GM21529 (cell line): ENCODE measurements around the gene SLC34A1.

Source experiments
- ATAC-seq: cut with Tn5 transposase; IDR thresholded peaks from one replicate; pipeline ENCODE4 v1.9.1; 2021; ENCODE audit not compliant: unreplicated experiment

SLC34A1 gene

DNA sequence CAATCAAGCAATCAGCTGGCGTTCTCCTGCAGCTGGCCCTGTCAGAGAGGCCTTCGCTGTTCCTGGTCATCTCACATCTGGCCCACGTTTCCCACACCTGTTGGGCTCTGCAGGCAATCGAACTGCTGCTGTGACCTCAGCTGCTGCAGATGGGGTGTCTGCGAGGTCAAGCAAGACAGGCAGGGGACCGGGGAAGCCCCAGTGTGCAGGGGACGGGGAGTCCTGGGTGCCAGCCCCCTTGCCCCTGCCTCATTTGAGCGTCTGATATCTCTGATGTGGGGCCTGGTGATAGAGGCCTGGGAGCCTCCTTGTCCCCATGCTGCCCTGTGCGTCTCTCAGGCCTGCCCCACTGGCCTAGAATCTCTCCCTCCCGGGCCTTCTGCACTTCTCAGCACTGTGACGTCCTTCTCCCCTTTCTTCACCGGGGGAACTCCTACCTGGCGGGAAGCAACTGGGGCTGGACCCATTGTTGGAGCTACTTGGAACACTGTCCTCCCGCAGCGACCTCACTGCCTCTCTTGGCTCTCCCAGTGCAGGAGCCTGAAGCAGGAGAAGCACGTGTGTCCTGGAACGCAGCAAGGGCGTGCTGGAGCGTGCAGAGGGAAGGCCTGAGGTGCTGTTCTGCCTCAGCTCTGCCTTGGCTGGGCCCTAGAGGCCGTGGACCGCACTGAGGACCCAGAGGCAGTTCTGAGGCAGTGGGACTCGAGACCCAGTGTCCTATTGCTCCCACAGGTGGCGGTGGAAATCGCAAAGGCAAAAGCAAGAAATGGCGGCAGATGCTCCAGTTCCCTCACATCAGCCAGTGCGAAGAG, 46.1 kb downstream of the SLC34A1 start:
- ATAC-seq, result no peak

DNA sequence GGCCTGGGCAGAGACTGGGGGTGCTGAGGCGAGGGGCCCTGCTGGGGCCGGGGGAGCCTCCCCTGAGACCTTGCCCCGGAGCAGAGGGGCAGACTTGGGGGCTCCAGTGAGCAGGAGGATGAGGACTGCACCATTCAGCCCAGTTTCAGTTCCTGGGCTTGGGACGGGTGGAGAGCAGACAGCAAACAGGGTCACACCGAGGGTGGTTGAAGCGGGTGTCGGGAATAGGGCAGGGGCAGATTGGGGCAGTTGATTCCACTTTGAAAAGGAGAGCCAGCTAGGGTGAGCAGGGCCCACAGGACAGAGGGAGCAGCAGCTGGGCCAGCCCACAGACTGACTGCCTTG, 46.7 kb downstream of the SLC34A1 start:
- ATAC-seq, result no peak

DNA sequence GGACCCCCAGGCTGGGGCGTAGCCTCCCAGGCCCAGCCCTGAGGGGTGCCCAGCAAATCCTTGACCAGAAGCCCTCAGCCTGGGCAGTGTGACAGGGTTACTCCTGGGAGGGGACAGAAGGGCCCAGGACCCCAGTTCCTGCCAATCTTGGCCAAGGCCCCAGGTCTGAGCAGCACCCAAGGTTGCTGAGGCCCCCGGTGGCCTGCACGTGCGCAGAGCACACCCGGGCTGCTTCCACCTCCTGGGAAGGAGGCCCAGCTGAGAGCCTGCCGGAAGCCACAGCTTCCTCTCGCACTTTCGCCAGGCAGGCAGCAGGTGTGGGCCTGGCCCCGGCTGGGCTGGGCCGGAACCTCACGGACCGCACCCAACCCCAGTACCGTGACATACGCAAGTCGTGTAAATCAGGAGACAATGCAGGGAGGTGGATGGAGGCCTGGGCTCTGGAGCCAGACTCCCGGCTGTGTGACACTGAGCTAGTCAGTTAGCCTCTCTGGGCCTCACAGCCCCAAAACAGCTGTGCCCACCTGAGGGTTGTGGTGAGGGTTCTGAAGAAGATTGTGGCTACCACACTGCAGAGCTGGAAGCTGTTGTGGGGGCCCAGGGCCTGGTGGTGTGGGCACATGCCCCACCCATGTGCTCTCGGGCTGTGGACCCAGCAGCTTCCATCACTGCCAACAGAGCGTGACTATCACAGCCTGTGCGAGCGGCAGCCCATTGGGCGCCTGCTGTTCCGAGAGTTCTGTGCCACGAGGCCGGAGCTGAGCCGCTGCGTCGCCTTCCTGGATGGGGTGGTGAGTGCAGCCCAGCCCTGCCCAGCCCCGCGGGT, 47.3 kb downstream of the SLC34A1 start:
- ATAC-seq, result peak; percentile 48

GRCh38 chr5:177432143-177432838, 48.1 kb downstream of the SLC34A1 start:
- ATAC-seq, result no peak

DNA sequence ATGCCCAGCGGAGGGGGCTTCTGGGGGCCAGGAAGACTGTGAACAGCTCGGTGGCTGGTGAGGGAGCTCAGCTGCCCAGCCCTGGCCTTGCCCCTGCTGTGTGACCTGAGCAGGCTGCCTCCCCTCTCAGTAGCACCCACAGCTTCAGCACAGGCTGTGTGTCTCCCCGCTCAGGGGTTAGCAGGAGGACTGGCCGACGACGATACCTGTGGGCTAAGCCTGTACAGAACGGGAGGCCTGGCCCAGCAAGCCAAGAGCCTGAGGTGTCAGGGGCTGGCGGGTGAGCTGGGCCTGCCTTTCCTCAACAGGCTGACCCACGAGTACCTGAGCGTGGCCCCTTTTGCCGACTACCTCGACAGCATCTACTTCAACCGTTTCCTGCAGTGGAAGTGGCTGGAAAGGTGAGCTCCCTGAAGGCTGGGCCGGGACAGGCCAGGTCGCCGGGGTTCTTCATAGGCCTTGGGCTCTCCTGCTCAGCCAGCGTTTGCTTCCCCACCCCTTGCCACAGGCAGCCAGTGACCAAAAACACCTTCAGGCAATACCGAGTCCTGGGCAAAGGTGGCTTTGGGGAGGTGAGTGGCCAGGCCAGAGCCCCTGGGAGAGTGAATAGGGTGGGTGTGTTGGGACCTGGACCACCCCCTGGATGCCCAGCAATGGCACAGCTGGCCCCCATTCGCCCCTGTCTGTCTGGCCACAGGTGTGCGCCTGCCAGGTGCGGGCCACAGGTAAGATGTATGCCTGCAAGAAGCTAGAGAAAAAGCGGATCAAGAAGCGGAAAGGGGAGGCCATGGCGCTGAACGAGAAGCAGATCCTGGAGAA, 48.8 kb downstream of the SLC34A1 start:
- ATAC-seq, result no peak

- ATAC-seq, result no peak
These were observed 49.5 kb downstream of the SLC34A1 start for GRCh38 chr5:177433658-177434217.

- ATAC-seq, result no peak
These were observed 50.2 kb downstream of the SLC34A1 start for GRCh38 chr5:177434437-177434836.

- no peak for ATAC-seq
These were observed 50.9 kb downstream of the SLC34A1 start for GRCh38 chr5:177434942-177435738.

DNA sequence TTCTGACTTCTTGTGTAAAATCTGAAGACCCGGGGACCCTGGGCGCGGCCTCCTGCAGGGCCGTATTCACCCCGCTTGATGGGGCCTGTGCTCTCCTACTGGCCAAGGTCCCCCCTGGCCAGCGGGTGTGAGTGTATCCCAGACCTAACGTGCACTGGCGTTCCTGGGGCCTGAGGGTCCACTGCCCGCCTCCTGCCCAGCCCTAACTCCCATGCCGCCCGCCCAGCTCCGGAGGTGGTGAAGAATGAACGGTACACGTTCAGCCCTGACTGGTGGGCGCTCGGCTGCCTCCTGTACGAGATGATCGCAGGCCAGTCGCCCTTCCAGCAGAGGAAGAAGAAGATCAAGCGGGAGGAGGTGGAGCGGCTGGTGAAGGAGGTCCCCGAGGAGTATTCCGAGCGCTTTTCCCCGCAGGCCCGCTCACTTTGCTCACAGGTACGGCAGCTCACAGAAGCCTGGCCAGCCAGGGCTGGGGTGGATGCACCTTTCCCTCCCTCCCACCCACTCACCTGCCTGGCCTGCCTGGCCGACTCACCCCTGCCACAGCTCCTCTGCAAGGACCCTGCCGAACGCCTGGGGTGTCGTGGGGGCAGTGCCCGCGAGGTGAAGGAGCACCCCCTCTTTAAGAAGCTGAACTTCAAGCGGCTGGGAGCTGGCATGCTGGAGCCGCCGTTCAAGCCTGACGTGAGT, 51.8 kb downstream of the SLC34A1 start:
- ATAC-seq, result no peak

GRCh38 chr5:177437623-177438022, 53.4 kb downstream of the SLC34A1 start:
- ATAC-seq, result no peak

GRCh38 chr5:177438468-177438867, 54.2 kb downstream of the SLC34A1 start:
- no peak for ATAC-seq

DNA sequence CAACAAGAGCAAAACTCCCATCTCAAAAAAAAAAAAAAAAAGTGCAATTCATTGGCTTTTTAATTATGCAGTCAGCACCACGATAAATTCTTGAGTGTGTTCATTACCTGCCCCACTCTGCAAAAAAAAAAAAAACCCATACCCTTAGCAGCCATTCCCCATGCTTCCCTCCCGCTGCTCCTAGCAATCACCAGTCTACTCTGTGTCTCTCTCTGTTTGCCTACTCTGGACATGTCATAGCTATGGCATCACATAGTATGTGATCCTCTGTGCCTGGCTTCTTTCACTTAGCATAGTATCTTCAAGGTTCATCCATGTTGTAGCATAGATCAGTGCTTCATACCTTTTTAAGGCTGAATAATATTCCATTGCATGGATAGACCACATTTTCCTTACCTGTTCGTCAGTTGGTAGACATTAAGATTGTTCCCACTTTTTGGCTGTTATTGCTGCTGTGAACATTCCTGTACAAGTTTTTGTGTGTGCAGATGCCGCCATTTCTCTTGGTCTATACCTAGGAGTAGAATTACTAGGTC, 55.4 kb downstream of the SLC34A1 start:
- ATAC-seq, result no peak

- no peak for ATAC-seq
These were observed 56.2 kb downstream of the SLC34A1 start for GRCh38 chr5:177440211-177440989.

GRCh38 chr5:177440990-177441780, 57.0 kb downstream of the SLC34A1 start:
- ATAC-seq, result no peak

DNA sequence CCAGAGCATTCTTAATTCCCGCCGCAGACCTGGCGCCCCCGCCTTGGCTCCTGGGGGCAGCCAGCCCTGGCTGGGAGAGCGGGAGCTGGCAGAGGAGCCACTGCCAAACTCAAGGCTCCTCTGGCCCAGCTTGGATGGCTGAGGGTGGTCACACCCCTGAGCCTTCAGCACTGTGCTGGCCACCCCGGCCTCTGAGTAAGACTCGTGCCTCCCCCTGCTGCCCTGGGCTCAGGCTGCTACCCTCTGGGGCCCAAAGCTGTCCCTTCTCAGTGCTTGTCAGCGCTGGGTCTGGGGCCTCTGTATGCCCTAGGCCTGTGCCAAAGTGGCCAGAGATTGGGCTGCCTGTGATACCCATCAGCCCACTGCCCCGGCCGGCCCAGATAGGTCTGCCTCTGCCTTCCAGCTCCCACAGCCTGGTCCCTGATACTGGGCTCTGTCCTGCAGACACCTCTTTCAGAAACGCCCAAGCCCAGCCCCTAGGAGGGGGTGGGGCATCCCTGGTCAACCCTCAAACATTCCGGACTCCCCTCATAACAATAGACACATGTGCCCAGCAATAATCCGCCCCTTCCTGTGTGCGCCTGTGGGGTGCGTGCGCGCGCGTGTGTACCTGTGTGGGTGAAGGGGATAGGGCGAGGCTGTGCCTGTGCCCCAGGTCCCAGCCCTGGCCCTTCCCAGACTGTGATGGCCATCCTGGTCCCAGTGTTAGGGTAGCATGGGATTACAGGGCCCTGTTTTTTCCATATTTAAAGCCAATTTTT, 58.0 kb downstream of the SLC34A1 start:
- ATAC-seq, result no peak

GRCh38 chr5:177443144-177443983, 59.1 kb downstream of the SLC34A1 start:
- no peak for ATAC-seq
